Measurements from ENCODE around the gene TNFAIP8L3.

TNFAIP8L3 gene

DNA sequence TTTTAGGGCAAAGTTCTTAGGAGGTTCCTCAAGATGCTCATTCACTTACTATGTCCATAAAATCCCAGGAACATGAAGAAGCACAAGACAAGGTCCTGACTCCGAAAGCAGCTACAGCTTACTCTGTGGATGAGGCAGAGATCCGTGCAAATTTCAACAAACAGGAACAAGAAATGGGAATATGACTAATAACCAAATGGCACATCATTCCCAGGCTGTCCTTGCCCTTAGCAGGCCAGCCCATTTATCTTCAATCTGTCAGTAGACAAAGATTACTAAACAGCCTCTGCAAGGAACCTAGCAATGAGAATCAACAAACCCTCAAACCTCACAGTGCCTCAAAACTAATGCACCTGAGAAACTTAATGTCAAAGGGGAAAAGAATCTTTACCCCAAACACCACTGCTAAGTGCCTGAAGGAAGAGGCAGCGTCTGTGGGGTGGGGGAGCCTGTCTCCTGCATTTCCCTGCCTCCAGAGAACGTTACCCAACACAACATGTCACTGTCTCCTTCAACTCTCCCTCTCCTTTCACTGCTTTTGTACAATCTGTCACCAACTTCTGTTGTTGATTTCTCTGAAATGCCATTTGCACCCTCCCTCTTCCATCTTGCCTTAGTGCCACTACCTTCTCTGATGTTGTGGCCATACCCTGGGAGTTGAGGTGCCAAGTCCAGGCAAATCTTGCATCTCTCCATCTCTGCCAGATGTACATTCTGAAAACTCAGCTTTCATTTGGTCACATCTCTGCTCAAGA, 4.8 kb downstream of the TNFAIP8L3 start:
- no peak for DNase-seq (ENCODE audit: low read depth)

DNA sequence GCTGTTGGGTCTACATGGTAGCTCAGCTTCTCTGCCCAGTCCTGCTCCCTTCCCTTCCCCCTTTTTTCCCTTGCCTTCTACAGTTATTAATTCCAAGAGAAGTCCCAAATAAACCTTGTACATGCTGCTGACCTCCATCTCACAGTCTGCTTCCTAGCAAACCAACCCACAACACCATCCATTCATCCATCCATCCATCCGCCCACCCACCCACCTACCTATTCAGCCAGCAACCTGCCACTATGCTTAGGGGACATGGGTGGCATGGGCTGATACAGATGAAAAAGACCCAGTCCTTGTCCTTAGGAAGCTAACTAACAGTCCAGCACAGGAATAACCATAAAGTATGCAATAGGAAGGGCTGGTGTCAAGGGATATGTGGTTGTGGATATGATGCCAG, 5.7 kb downstream of the TNFAIP8L3 start:
- DNase-seq (ENCODE audit: low read depth) = no peak

GRCh38 chr15:51088585-51088984, 6.1 kb downstream of the TNFAIP8L3 start:
- DNase-seq (ENCODE audit: low read depth) = no peak

GRCh38 chr15:51087513-51087912, 7.2 kb downstream of the TNFAIP8L3 start:
- DNase-seq (ENCODE audit: low read depth) = no peak

DNA sequence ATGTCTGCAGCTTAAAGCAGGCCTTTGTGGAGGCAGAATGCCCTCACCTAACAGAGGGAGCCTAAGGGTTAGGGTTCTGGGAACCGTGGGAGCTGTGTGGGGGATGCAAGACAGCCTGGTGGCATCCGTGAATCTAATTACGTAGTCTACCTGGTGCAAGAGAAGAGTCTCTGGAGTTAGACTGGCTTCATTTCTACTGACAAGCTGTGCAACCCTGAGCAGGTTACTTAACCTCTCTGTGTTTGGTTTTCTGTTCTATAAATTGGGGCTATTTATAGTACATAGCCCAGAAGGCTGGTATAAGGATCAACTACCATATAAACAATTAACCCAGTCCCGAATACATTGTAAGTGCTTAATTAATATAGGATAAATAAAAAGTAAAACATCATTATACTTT, 8.3 kb downstream of the TNFAIP8L3 start:
- no peak for DNase-seq (ENCODE audit: low read depth)

- no peak for DNase-seq (ENCODE audit: low read depth)
Measured at GRCh38 chr15:51085764-51086163, 8.9 kb downstream of the TNFAIP8L3 start.

- DNase-seq (ENCODE audit: low read depth) = no peak
Measured at GRCh38 chr15:51083641-51084166, 11.0 kb downstream of the TNFAIP8L3 start.

- no peak for DNase-seq (ENCODE audit: low read depth)
Measured at GRCh38 chr15:51082246-51082645, 12.5 kb downstream of the TNFAIP8L3 start.

DNA sequence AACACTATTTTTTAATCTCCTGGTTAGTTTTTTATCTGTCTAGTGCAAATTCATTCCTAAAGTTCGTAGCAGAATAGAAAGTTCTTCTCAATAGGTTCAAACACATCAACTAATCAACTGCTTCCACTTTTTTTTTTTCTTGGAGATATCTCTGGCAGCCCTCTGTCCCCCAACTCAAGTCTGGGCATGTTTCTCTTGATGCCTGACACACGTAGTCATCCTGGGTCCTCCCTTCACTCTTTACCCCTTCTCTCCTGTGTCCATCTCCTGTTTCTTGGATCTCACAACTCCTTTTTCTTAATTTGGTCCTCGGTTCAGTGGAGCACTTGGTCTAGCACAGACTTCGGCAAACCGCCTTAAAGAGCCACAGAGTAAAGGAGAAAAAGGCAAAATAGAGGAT, 14.4 kb downstream of the TNFAIP8L3 start:
- no peak for DNase-seq (ENCODE audit: low read depth)

DNA sequence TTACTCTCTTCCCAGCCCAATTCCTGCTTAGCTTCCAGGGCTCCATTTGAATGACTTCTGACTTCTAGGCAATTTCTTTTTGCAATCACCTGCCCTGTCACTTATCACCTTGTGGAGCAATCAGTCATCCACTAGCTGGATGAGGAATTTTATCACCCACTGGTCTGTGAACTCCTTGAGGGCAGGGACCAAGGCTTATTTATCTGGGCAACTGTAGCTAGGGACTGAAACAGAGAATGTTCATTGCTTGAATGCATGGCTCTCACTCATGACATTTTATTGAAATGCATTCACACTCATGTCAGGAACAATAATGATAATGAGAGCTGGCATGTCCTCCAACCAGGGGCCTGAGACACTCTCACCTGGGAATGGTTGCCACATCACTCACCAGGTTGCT, 15.5 kb downstream of the TNFAIP8L3 start:
- no peak for DNase-seq (ENCODE audit: low read depth)

DNA sequence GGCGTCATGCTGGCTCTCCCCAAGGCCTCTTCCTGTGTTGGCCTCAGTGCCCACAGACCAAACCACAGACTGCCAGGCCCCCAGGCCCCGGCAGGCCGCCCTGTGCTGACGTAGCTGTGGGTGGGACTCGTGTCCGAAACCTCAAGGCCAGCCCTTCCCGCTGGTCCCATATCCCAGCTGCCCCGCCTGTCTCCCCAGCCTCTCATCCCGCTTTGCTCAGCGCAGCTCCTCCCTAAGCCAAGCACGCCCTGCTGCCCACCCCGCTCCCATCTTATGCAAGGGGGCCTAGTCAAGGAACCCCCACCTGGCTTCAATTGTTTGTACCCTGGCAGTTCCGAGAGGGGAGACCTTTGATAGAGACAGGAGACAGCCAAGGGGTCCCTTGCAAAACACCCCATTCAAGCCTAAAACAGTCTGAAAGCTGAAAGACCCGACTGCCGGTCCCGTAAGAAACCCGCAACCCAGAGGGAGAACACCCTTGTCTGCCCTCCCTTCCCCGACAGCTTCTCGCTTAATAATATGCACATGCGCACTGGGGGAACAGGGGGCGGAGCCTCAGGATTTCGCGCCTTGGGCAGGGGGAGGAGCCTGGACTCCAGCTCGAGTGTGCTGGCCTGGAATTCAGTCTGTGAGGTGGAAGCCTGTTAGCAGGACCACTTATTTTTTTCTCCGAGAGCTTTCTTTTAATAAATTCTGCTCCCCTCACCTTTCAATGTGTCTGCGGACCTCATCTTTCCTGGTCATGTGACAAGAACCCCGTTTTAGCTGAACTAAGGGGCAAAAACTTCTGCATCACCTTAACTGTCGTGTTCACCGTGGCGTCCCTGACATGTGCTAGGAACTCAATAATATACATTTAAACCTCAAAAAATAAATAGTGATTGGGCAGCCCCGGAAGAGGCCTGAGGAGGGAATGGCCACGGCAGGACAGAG, 17.2 kb downstream of the TNFAIP8L3 start:
- no peak for DNase-seq (ENCODE audit: low read depth)

GRCh38 chr15:51076524-51077220, 18.0 kb downstream of the TNFAIP8L3 start:
- no peak for DNase-seq (ENCODE audit: low read depth)

DNA sequence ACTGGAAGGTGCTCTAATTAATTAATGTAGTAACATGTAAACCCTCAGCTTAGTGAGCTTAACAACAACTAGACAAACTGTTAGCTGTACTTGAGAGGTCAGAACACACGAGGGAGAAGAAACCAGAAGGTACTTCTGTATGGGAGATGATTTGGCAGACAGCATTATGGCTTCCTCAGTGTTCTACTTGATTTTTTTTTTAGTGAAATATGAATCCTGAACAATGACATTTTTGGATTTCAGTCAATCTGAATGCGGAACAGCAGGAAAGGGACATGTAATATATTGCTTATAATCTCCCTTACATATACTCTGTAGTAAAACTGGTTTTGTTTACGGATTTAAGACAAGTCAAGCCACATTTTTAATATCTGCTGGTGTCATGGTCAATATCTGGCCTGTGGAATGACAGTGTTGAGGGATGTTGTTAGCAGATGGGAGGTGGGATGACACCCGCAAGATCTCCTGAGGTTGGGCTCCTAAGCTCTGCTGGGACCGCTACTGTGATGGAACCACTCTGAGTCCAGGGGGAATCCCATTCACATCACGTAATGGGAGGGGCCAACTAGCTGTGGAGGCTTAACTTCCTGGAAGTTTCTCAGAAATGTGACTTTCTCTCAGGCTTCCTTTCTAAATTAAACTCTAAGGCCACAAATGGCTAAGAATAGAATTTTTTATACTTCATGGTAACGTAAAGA, 18.7 kb downstream of the TNFAIP8L3 start:
- no peak for DNase-seq (ENCODE audit: low read depth)

GRCh38 chr15:51075364-51075763, 19.3 kb downstream of the TNFAIP8L3 start:
- DNase-seq (ENCODE audit: low read depth) = no peak

GRCh38 chr15:51074926-51075325, 19.8 kb downstream of the TNFAIP8L3 start:
- DNase-seq (ENCODE audit: low read depth) = no peak

GRCh38 chr15:51071578-51071977, 23.1 kb downstream of the TNFAIP8L3 start:
- DNase-seq (ENCODE audit: low read depth) = no peak

GRCh38 chr15:51069983-51070382, 24.7 kb downstream of the TNFAIP8L3 start:
- no peak for DNase-seq (ENCODE audit: low read depth)

- DNase-seq (ENCODE audit: low read depth) = no peak
Measured at GRCh38 chr15:51067510-51067909, 27.2 kb downstream of the TNFAIP8L3 start.

DNA sequence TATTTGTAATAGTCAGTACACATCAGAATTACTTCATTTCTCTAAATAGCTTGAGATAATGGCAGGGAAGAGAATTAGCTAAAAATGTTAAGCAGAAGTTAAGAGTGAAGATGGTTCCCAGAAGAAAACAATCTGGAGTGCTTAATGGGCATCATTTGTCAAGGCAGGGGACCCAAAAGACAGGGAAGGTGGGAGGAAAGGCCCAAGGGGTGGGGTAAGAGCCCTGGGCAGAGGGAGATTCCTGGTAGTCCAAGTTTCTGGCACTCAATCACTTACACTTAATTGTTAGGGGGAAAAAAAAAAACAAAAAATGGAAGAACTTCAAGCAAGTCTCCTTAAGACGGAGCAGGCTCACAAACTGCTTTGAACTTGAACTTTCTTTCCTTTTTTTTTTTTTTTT, 28.9 kb downstream of the TNFAIP8L3 start:
- no peak for DNase-seq (ENCODE audit: low read depth)

- no peak for DNase-seq (ENCODE audit: low read depth)
Measured at GRCh38 chr15:51065261-51065660, 29.4 kb downstream of the TNFAIP8L3 start.

DNA sequence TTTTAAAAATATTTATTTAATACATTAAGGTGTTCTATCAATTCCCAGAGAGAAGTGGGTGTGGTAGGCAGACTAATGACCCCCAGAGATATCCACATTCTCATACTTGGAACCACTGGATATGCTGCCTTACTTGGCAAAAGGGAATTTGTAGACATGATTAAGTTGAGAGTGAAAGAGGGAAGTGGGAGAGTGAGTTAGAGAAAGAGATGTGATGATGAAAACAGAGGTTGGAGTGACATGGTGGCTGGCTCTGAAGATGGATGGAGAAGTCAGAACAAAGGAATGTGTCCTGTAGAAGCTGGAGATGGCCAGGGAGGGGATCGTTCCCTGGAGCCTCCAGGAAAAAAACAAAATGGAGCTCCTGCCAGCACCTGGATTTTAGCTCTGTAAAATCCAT, 32.0 kb downstream of the TNFAIP8L3 start:
- no peak for DNase-seq (ENCODE audit: low read depth)

Data from activated T-helper 1 cell treated with Interleukin-2 at 50 U/mL for 16 hours (primary cell).